Esophagus muscularis mucosa (tissue), 4 donors: ENCODE results near the gene ARFGAP1. TPM values are rescaled to one million over a fixed set of nuclear protein-coding genes. Genes with fewer than 3 reads are reported as not detected.

Source experiments
- DNase-seq: peaks from one replicate; pipeline ENCODE4 v3.0.0-alpha.2; 2017; ENCODE audit errors: extremely low spot score
- H3K27ac ChIP-seq, 4 donors: fragments of 200-600 bp; sonication (generic); replicated peaks in 1 of 4; 1 replicate in 3 of 4; 2 replicates in 1 of 4; pipeline ENCODE4 v1.5.1; 2016 to 2019; ENCODE audit warnings: mild to moderate bottlenecking in 1 of 4
- H3K27me3 ChIP-seq, 4 donors: fragments of 200-600 bp; sonication (generic); one replicate each; pipeline versions ENCODE4 v1.5.1 to v1.6.0; 2016 to 2019
- H3K36me3 ChIP-seq, 4 donors: fragments of 200-600 bp; sonication (generic); one replicate each; pipeline ENCODE4 v1.5.1; 2016 to 2019
- H3K4me1 ChIP-seq, 4 donors: fragments of 200-600 bp; sonication (generic); one replicate each; pipeline ENCODE4 v1.5.1; 2016 to 2019
- H3K4me3 ChIP-seq, 4 donors: fragments of 200-600 bp; sonication (generic); 1 replicate in 2 of 4; 2 replicates in 2 of 4; pipeline ENCODE4 v1.5.1; 2016 to 2019; ENCODE audit warnings: mild to moderate bottlenecking in 4 of 4, moderate library complexity in 1 of 4
- H3K9me3 ChIP-seq, 4 donors: fragments of 200-600 bp; sonication (generic); 1 replicate in 3 of 4; 2 replicates in 1 of 4; pipeline ENCODE4 v1.5.1; 2016 to 2019
- EP300 ChIP-seq: sonication (generic); formaldehyde crosslinking; IDR thresholded peaks from one replicate; pipeline ENCODE4 v1.6.1; 2017; ENCODE audit warnings: antibody characterized with exemption
- POLR2A ChIP-seq: fragments of 450-650 bp; IDR thresholded peaks from one replicate; pipeline ENCODE4 v1.6.1; 2017; ENCODE audit warnings: antibody characterized with exemption, moderate library complexity, mild to moderate bottlenecking, low read depth
- POLR2AphosphoS5 ChIP-seq, 2 donors: sonication (generic); formaldehyde crosslinking; IDR thresholded peaks; one replicate each; pipeline ENCODE4 v1.6.1; 2017; ENCODE audit warnings: antibody characterized with exemption in 2 of 2
- WGBS: methylation state at CpG from one replicate; pipeline ENCODE4 v1.1.5; 2018; 5-methylcytosine and 5-hydroxymethylcytosine counted together
- intact Hi-C: fragments of 100-400 bp; cut with DNase I; formaldehyde crosslinking; loops from one replicate; pipeline ENCODE4 v1.15.1; 2023
- total RNA-seq, 4 donors: library from RNA; depleted of rRNA; stranded (reverse); fragments of >200 nt; gene quantifications; one replicate each; pipeline versions ENCODE4 v1.1.0 to v1.2.1, GENCODE V29; 2016
- TF ChIP-seq, protein P1 (sequence below), 3 experiments: fragments of 200-600 bp in 2 of 3; fragments of 450-650 bp in 1 of 3; sonication (generic) in 2 of 3; IDR thresholded peaks; one replicate each; pipeline ENCODE4 v1.5.1; 2017 to 2019; ENCODE audit warnings: antibody characterized with exemption in 3 of 3, mild to moderate bottlenecking in 2 of 3, moderate library complexity in 1 of 3

Gene ARFGAP1
- total RNA-seq, 4 donors from 2014 or later: 35.8 to 50.9 (median 39.5) TPM

DNA sequence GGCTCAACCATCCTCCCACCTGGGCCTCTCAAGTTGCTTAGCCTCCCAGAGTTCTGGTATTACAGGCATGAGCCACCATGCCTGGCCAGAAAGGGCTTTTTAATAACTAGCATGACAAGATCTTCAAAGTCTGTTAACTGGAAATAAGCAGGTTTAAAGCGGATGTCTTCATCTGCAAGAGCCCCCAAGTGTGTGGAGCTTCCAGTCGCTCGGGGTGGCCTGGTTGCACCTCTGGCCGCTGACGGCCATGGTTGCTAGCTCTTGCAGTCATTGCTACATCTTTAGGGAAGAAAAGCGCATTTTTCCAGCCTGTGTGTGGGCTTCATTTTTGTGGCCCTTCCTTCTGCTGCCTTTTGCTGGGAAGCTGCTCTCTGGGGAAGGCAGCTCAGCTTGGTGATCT is 7.8 kb downstream of the ARFGAP1 start:
- Histone ChIP-seq H3K9me3 (no peaks in the 10 kb centered on the region), H3K27ac (no peak overlapping the region), H3K36me3 (peaks cover 60 to 100% (median 93%) of the 10 kb centered on the region in 4 donors), H3K4me3 (no peak overlapping the region), H3K4me1 (peaks cover 0 to 6% (median 0%) of the 10 kb centered on the region in 4 donors), H3K27me3 (no peaks in the 10 kb centered on the region)
- intact Hi-C loops: no loop called here
- no peak for TF ChIP-seq POLR2A
- TF ChIP-seq POLR2AphosphoS5 (IDR thresholded peaks at IDR 0.05): no peak
- TF ChIP-seq EP300: no peak
- TF ChIP-seq, protein P1, sequence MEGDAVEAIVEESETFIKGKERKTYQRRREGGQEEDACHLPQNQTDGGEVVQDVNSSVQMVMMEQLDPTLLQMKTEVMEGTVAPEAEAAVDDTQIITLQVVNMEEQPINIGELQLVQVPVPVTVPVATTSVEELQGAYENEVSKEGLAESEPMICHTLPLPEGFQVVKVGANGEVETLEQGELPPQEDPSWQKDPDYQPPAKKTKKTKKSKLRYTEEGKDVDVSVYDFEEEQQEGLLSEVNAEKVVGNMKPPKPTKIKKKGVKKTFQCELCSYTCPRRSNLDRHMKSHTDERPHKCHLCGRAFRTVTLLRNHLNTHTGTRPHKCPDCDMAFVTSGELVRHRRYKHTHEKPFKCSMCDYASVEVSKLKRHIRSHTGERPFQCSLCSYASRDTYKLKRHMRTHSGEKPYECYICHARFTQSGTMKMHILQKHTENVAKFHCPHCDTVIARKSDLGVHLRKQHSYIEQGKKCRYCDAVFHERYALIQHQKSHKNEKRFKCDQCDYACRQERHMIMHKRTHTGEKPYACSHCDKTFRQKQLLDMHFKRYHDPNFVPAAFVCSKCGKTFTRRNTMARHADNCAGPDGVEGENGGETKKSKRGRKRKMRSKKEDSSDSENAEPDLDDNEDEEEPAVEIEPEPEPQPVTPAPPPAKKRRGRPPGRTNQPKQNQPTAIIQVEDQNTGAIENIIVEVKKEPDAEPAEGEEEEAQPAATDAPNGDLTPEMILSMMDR (IDR thresholded peaks at IDR 0.05): no peak
- WGBS: 96% methylated on average over 6 of the region's 6 CpGs
- no peak for DNase-seq

DNA sequence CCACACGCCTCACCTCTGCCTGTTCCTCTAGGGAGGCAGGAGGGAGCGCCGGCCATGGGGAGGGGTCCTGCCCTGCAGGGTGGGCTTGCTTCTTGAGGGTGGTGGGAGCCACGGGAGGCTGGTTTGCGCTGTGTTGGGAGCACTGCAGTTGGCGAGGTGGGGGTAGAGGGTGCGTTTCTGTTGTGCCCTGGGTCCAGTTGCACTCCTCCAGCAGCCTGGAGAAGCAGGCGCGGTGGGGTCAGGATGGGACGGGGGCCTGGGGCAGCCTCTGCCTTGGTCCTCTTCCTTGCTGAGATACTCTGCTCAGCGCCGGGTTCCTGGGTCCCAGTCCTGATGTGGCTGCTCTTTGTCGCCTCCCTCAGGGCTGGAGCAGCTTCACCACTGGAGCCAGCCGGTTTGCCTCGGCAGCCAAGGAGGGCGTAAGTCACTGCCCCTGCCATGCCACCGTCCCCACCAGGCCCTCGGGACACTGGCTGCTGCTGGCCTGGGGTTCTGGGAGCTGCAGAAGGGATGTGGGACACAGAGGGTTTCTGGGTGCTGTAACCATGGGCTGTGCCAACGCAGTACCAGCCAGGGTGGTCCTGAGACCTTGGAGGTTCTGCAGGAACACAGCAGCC is 8.4 kb downstream of the ARFGAP1 start:
- Histone ChIP-seq H3K4me3 (no peak overlapping the region), H3K27me3 (no peaks in the 10 kb centered on the region), H3K36me3 (peaks cover 60 to 100% (median 95%) of the 10 kb centered on the region in 4 donors), H3K9me3 (no peaks in the 10 kb centered on the region), H3K4me1 (no peaks in the 10 kb centered on the region), H3K27ac (no peak overlapping the region)
- TF ChIP-seq EP300 (no peak), POLR2AphosphoS5 (IDR thresholded peaks at IDR 0.05) (no peak), POLR2A (no peak)
- TF ChIP-seq, protein P1 (IDR thresholded peaks at IDR 0.05): no peak
- intact Hi-C loops: no loop called here
- WGBS: 60% methylated on average over 12 of the region's 19 CpGs
- no peak for DNase-seq

DNA sequence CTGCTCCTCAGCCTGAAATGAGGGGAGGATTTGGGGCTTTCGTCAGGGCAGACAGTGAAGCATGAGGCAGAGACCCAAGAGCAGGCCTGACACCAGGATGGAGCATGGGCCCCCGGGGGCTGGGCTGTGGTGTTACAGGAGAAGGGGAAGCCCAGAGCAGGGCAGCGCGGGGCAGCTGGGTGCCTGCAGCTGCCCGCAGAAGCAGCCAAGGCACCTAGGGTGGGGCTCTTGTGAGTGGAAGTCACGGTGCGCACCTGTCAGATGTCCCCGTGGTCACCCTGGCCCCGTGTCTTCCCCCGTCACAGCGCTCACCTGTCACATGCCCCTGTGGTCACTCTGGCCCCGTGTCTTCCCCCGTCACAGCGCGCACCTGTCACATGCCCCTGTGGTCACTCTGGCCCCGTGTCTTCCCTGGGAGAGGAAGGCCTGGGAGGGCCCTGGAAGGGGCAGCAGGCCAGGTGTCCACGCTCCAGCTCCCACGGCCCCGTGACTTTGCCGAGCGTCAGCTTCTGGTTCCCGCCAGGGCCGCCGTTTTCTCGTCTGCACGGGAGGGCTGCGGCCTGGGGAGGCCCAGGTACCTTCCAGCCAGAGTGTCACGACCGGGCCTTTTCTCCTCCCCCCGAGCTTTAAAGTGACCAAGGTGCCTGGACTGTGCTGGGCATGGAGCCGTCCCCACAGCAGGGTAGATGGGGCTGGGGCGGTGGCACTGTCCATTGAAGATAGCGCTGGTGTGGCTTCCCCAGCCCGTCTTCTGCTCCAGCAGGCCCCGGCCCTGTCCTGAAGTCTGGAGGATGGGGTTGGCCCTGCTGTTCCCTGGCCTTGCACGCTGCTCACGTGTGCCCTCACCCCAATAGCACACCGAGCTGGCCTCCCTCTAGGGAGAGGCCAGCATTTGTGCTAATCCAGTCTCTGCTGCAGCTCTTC is 9.4 kb downstream of the ARFGAP1 start:
- H3K27ac ChIP-seq: no peak overlapping the region
- DNase-seq: no peak
- H3K4me1 ChIP-seq: no peaks in the 10 kb centered on the region
- TF ChIP-seq EP300 (no peak), POLR2A (no peak), POLR2AphosphoS5 (IDR thresholded peaks at IDR 0.05) (no peak)
- TF ChIP-seq, protein P1 (IDR thresholded peaks at IDR 0.05): no peak
- H3K9me3 ChIP-seq: no peaks in the 10 kb centered on the region
- WGBS: 93% methylated on average over 26 of the region's 38 CpGs
- no peak overlapping the region for H3K4me3 ChIP-seq
- intact Hi-C loops: no loop called here
- no peaks in the 10 kb centered on the region for H3K27me3 ChIP-seq
- H3K36me3 ChIP-seq: peaks cover 54 to 100% (median 95%) of the 10 kb centered on the region in 4 donors

DNA sequence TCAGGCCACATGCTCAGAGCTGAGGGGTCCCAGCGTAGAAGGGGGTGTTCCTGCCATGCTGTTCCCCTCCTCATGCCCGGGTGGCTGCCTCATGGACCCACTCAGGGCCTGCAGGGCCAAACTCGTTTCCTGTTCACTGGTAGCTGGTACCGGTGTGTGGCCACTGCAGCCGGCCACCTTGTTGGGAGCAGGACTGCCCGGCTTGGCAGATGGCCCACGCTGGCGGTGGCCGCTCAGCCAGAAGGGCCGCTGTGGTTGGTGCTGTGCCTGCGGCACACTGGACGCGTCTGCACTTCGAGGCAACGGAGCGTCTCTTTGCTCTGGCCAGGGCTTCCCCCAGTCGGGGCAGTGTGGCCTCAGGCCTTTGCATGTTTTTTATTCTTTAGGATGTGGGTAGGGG is 10.3 kb downstream of the ARFGAP1 start:
- DNase-seq: no peak
- intact Hi-C loops: no loop called here
- Histone ChIP-seq H3K27me3 (no peaks in the 10 kb centered on the region), H3K4me1 (no peaks in the 10 kb centered on the region), H3K36me3 (peaks cover 49 to 100% (median 94%) of the 10 kb centered on the region in 4 donors), H3K9me3 (no peaks in the 10 kb centered on the region), H3K27ac (no peak overlapping the region), H3K4me3 (no peak overlapping the region)
- 84% methylated on average over 3 of the region's 17 CpGs for WGBS
- TF ChIP-seq EP300 (no peak), POLR2AphosphoS5 (IDR thresholded peaks at IDR 0.05) (no peak), POLR2A (no peak)
- TF ChIP-seq, protein P1 (IDR thresholded peaks at IDR 0.05): no peak
